Prostate gland (tissue), 2 donors: Measurements from ENCODE around the gene FAM81A. TPM values are rescaled to one million over a fixed set of nuclear protein-coding genes. Genes with fewer than 3 reads are reported as not detected.

Source experiments
- DNase-seq: peaks from one replicate; pipeline ENCODE4 v3.0.0-alpha.2; 2019; ENCODE audit warnings: low spot score
- H3K27ac ChIP-seq, 2 donors: fragments of 200-600 bp; sonication (generic); 2 replicates each; pipeline ENCODE4 v1.5.1; 2017 to 2019
- H3K27me3 ChIP-seq: fragments of 200-600 bp; sonication (generic); replicated peaks from 2 replicates; pipeline ENCODE4 v1.5.1; 2019; ENCODE audit not compliant: insufficient read depth
- H3K36me3 ChIP-seq, 2 donors: fragments of 200-600 bp; sonication (generic); 1 replicate in 1 of 2; 2 replicates in 1 of 2; pipeline versions ENCODE4 v1.5.1 to v1.8.1; 2017 to 2019
- H3K4me1 ChIP-seq: fragments of 200-600 bp; sonication (generic); replicated peaks from 2 replicates; pipeline ENCODE4 v1.5.1; 2019
- H3K4me3 ChIP-seq, 2 donors: fragments of 200-600 bp; sonication (generic); 2 replicates each; pipeline ENCODE4 v1.5.1; 2017 to 2019
- H3K9me3 ChIP-seq: fragments of 200-600 bp; sonication (generic); 2 replicates; pipeline ENCODE4 v1.5.1; 2017
- POLR2A ChIP-seq: fragments of 450-650 bp; IDR thresholded peaks from one replicate; pipeline ENCODE4 v1.6.1; 2016; ENCODE audit warnings: antibody characterized with exemption, mild to moderate bottlenecking
- POLR2AphosphoS5 ChIP-seq: sonication (generic); formaldehyde crosslinking; IDR thresholded peaks from one replicate; pipeline ENCODE4 v1.6.1; 2017; ENCODE audit warnings: antibody characterized with exemption
- WGBS: methylation state at CpG from one replicate; pipeline ENCODE4 v1.1.5; 2018; 5-methylcytosine and 5-hydroxymethylcytosine counted together
- intact Hi-C: fragments of 100-400 bp; cut with DNase I; formaldehyde crosslinking; loops from one replicate; pipeline ENCODE4 v1.14.2; 2022
- total RNA-seq, 2 donors: library from RNA; depleted of rRNA; stranded (reverse); fragments of >200 nt; gene quantifications; one replicate each; pipeline ENCODE4 v1.1.0, GENCODE V29; 2016
- TF ChIP-seq, protein P1 (sequence below), 4 experiments: fragments of 200-600 bp in 2 of 4; fragments of 450-650 bp in 2 of 4; sonication (generic) in 2 of 4; IDR thresholded peaks; 1 replicate in 3 of 4; 2 replicates in 1 of 4; pipeline ENCODE4 v1.5.1; 2016 to 2019; ENCODE audit warnings: antibody characterized with exemption in 4 of 4, mild to moderate bottlenecking in 2 of 4, moderate library complexity in 2 of 4

The FAM81A gene
- total RNA-seq, 2 donors from 2014 or later = 1.8 to 10.6 TPM

DNA sequence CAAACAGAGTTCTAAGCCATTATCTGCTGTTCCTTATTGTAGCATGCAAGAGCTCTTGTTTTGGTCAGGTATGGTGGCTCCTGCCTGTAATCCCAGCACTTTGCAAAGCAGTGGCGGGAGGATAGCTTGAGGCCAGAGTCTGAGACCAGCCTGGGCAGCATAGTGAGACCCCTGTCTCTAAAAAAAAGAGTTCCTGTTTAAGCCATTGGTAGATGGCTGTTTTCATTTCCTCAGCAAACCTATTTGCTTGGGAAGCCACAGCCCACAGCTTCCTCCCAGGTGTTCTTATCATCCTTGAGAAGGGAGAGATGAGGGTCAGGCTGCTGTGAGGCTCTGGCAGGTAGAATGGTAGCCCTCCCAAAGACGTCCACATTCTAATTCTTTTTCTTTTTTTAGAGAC is 24.4 kb upstream of the FAM81A start:
- TF ChIP-seq POLR2AphosphoS5 = no peak
- no peak for TF ChIP-seq POLR2A
- TF ChIP-seq, protein P1, sequence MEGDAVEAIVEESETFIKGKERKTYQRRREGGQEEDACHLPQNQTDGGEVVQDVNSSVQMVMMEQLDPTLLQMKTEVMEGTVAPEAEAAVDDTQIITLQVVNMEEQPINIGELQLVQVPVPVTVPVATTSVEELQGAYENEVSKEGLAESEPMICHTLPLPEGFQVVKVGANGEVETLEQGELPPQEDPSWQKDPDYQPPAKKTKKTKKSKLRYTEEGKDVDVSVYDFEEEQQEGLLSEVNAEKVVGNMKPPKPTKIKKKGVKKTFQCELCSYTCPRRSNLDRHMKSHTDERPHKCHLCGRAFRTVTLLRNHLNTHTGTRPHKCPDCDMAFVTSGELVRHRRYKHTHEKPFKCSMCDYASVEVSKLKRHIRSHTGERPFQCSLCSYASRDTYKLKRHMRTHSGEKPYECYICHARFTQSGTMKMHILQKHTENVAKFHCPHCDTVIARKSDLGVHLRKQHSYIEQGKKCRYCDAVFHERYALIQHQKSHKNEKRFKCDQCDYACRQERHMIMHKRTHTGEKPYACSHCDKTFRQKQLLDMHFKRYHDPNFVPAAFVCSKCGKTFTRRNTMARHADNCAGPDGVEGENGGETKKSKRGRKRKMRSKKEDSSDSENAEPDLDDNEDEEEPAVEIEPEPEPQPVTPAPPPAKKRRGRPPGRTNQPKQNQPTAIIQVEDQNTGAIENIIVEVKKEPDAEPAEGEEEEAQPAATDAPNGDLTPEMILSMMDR (IDR thresholded peaks at IDR 0.05) = no peak
- intact Hi-C loops = no loop called here
- WGBS = 73% methylated on average over 2 of the region's 2 CpGs
- Histone ChIP-seq H3K4me3 (no peak overlapping the region), H3K27me3 (no peaks in the 10 kb centered on the region), H3K36me3 (no peaks in the 10 kb centered on the region), H3K9me3 (no peaks in the 10 kb centered on the region), H3K27ac (no peak overlapping the region), H3K4me1 (no peaks in the 10 kb centered on the region)
- no peak for DNase-seq

DNA sequence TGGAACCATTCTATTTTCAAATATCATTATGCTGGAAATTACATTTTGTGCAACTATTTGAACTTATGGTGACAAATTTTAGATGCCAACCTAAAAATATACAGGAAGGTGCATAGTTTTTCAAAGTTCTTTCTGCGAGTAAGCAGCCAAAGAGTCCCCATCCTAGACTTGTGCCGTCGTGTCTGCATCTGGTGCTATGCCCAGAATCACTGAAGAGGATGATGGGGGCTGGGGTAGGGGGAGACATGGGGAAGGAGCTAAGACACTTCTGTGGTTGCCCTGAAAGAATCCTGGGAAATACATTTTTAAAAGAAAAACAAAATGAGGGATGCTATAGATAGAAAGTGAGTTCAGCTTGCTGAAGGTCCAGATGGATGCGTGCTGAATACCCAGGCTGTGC is 21.2 kb upstream of the FAM81A start:
- intact Hi-C loops = no loop called here
- H3K9me3 ChIP-seq = no peaks in the 10 kb centered on the region
- H3K4me3 ChIP-seq = no peak overlapping the region
- TF ChIP-seq POLR2A (no peak), POLR2AphosphoS5 (no peak)
- TF ChIP-seq, protein P1 (IDR thresholded peaks at IDR 0.05) = no peak
- no peaks in the 10 kb centered on the region for H3K27me3 ChIP-seq
- DNase-seq = no peak
- WGBS = 51% methylated on average over 4 of the region's 4 CpGs
- no peaks in the 10 kb centered on the region for H3K4me1 ChIP-seq
- no peaks in the 10 kb centered on the region for H3K36me3 ChIP-seq
- no peak overlapping the region for H3K27ac ChIP-seq

DNA sequence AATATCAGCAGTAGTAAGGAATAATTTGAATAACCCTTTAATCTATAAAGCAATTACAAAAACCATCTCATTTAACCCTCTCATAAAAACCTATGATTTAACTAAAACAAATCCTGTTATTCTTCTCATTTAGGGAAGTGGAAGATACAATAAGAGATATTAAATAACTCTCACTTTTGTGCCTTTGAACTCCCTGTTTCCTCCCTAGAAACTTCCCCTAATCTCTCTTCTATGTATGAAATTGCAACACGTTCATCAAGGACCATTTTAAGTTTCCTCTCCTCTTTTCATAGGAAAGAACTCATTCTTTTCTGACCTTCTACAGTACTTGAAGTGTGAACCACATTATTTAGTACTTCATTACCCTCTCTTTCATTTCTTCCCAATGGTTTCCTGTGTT is 18.8 kb upstream of the FAM81A start:
- H3K4me1 ChIP-seq = no peaks in the 10 kb centered on the region
- H3K36me3 ChIP-seq = no peaks in the 10 kb centered on the region
- intact Hi-C loops = no loop called here
- H3K27ac ChIP-seq = no peak overlapping the region
- TF ChIP-seq, protein P1 (IDR thresholded peaks at IDR 0.05) = no peak
- TF ChIP-seq POLR2A = no peak
- TF ChIP-seq POLR2AphosphoS5 = no peak
- no peak overlapping the region for H3K4me3 ChIP-seq
- H3K27me3 ChIP-seq = no peaks in the 10 kb centered on the region
- no peaks in the 10 kb centered on the region for H3K9me3 ChIP-seq
- 69% methylated on average over 1 of the region's 1 CpG for WGBS
- DNase-seq = no peak

DNA sequence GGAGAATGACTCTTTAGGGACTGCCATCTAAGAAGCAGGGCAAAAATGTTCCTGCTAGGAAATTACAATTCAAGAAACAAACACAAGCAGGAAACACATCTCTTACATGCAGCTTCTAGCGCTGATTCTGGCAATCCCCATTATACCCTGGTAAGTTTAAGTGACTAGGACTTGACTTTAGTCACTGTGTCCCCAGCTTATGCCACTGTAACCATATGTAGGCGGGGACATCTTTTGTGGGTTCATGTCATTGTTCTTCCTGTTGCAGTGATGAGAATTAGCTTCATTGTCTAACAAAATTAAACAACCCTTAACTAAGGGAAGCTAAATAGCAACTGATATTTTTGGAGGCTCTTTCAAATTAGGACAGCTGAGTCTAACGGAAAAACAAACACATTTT is 17.9 kb upstream of the FAM81A start:
- no peak overlapping the region for H3K27ac ChIP-seq
- 92% methylated on average over 3 of the region's 3 CpGs for WGBS
- intact Hi-C loops = no loop called here
- H3K9me3 ChIP-seq = no peaks in the 10 kb centered on the region
- H3K4me3 ChIP-seq = no peak overlapping the region
- H3K36me3 ChIP-seq = no peaks in the 10 kb centered on the region
- DNase-seq = no peak
- TF ChIP-seq POLR2A (no peak), POLR2AphosphoS5 (no peak)
- TF ChIP-seq, protein P1 (IDR thresholded peaks at IDR 0.05) = no peak
- H3K4me1 ChIP-seq = no peaks in the 10 kb centered on the region
- no peaks in the 10 kb centered on the region for H3K27me3 ChIP-seq

DNA sequence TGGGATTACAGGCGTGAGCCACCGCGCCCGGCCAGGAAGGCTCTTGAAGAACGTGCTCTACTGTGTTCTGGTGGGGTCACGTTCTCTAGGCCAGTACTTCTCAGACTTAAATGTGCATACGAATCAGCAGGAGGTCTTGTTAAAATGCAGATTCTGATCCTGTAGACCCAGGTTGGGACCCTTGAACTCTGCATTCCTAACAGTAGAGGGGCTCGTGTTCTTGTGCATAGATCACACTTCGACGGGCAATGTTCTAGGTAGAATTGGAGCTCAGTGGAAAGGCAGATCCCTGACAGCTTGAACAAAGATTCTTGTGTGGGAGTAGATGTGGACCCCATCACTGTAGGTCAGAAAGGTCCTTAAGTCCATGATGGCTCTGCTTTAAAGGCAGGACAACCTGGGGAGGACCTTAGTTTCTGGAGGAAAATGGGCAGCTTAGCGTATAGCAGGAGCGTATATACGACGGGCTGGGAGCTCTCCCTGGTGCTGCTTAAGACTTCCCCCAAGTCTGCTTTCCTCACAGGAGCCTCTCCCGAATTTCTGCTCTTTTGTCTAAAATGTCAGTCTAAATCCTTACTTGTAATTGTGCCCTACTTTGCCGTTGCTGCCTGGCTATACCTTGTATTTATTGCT is 16.9 kb upstream of the FAM81A start:
- Histone ChIP-seq H3K27ac (no peak overlapping the region), H3K9me3 (no peaks in the 10 kb centered on the region), H3K36me3 (no peaks in the 10 kb centered on the region), H3K4me3 (no peak overlapping the region), H3K4me1 (no peaks in the 10 kb centered on the region), H3K27me3 (no peaks in the 10 kb centered on the region)
- WGBS = 35% methylated on average over 11 of the region's 16 CpGs
- no peak for DNase-seq
- no peak for TF ChIP-seq POLR2AphosphoS5
- TF ChIP-seq, protein P1 (IDR thresholded peaks at IDR 0.05) = no peak
- intact Hi-C loops = no loop called here
